Lung microvascular endothelial cell (primary cell): ENCODE measurements around the gene TEKTIP1. TPM values are rescaled to one million over a fixed set of nuclear protein-coding genes. Genes with fewer than 3 reads are reported as not detected.
"Not testable (repeated sequence)": the region's sequence is repeated elsewhere in the genome, so short reads cannot be mapped to it uniquely, and the experiment has no call there.

Source experiments
- DNase-seq, 2 donors: peaks; one replicate each; pipeline versions ENCODE4 v3.0.0 to v3.0.0-alpha.2; 2010; ENCODE audit warnings: low read depth in 2 of 2
- total RNA-seq: library from RNA; depleted of rRNA; stranded (reverse); fragments of >200 nt; gene quantifications from 2 replicates; pipeline ENCODE4 v1.2.1, GENCODE V29; 2014

The TEKTIP1 gene
- total RNA-seq, 1 donor from 2014 or later: not detected

DNA sequence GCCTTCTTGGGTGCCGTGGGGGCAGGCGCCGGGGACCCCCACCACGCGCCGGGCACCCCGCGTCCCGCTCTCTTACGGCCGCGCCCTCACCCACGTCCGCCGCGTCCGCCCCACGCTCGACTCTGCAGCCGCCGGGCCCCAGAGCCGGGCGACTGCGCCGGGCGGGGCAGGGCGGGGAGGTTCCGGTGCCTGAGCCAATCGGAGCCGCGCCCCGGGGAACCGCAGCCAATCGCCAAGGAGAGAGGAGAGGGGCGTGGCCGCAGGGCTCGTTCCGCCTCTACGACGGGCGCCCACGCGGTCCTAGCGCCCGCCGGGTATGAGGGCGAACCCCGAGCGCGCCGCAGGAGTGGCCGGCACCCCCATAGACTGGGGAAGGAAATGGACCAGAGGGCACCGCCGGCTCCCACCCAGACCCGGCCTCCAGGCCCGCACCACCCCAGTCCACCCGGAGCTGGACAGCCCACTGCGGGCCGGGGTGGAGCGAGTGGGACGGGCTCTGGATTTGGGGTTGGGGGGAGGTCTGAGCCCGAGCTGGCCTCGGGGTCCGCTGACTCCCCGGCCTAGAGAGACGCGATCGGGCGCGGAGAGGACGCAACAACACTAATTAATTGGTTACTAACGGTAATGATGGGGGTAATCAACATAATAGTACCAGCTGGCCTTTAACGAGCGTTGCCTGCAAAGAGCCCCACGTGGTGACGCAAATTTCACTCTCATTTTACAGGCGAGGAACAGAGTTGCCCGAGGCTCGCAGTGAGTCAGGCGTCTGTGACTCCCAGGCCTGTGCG, 18.7 kb downstream of the TEKTIP1 start, which contains the start of gene MFSD12:
TSS of gene MFSD12 (minus strand) at position 126 of the 788 bp plus-strand sequence. CDS start 183 bp downstream, outside the sequence.
- peak; percentile 93 to 95 for DNase-seq

- DNase-seq: no peak
These were observed 24.9 kb downstream of the TEKTIP1 start for GRCh38 chr19:3563709-3564524.

DNA sequence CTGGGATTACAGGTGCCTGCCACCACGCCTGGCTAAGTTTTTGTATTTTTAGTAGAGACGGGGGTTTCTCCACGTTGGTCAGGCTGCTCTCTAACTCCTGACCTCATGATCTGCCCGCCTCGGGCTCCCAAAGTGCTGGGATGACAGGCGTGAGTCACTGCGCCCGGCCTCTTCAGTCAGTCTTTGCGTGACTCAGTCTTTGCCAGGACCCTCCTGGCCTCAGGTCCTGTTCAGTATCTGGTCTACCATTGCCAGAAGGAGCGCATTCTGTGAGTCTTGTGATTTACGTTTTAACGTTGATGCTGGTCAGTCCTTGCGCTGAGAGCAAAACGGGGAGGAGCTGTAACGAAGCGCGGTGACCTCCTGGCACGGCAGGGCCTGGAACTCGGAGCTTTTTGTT, 26.2 kb downstream of the TEKTIP1 start:
- no peak for DNase-seq

GRCh38 chr19:3570042-3570441, 31.1 kb downstream of the TEKTIP1 start:
- not testable (repeated sequence) for DNase-seq

- DNase-seq: no peak
These were observed 31.6 kb downstream of the TEKTIP1 start for GRCh38 chr19:3570606-3571011.

DNA sequence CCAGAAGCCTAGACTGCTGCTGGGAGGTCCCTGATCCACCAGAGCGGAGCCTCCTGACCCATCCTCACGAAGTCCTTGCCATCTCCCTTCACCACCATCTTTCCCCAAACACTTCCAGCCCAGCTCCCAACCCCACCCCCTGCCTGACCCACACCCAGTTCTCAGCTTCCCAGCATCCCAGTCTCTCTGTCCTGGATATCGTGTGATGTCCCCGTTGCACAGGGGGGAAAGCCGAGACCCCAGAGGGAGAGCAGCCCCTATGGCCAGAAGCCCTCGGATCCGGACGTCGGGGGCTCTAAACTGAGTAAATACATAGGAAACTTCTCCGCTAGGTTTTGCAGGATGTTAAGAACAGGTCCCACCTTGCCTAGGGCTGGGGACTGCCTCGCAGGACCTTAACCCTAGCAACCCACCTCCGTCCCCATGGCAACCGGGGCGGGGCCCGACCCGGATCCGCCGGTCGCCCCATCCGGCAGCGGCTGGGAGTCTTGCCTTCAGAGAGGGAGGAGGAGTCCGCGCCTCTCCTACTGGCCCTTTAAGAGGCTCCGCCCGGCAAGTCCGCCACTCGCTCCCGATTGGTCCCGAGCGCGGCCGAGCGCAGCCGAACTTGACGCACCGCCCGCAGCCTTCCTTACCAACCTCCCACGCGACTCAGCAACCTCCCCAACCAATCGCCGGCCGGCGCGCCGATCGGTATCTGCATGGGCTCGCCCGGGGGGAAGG, 33.3 kb downstream of the TEKTIP1 start:
- DNase-seq: peak; percentile 100

DNA sequence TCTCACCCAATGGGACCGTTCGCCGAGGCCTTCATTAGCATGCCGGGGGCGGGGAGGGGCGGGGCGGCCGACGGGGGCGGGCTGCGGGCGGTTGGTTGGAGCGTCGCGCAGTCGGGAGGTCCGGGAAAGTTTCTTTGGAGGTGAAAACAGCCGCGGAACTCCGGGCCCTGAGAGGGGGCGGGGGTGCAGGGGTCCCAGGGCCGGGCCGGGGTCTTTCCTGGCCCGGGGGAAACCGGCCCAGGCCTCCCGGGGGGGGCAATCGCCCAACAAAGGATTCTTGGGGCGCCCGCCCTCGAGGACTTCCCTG, 33.8 kb downstream of the TEKTIP1 start, which contains the start of gene HMG20B:
TSS of gene HMG20B (plus strand) at position 90 of the 307 bp plus-strand sequence. CDS start 366 bp downstream, outside the sequence.
- no peak for DNase-seq

DNA sequence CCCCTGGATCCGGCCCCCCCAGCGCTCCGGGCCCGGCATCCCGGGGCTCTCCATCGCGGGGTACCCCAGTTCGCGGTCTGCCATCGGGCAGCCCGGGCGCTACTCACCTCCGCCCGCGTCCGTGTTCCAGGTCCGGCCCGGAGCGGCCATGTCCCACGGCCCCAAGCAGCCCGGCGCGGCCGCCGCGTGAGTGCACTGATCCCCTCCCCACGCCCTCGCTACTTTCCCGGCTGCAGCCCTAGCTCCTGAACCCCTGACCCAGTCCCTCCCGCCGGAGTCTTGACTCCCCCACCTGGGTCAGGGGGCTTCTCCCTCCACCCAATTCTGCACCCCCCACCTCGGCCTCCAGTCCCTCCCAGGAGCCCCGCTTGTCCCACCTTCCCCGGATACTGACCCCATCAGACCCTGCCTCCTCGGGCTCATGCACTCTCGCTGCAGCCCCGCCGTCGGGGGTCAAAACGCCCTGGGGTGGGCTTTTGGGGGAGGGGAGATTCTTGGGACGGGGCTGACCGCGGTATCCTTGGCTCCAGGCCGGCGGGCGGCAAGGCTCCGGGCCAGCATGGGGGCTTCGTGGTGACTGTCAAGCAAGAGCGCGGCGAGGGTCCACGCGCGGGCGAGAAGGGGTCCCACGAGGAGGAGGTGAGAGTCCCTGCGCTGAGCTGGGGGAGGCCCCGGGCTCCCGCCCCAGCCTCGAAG, 34.3 kb downstream of the TEKTIP1 start:
- DNase-seq: peak in 1 of 2 donors; percentile 35

DNA sequence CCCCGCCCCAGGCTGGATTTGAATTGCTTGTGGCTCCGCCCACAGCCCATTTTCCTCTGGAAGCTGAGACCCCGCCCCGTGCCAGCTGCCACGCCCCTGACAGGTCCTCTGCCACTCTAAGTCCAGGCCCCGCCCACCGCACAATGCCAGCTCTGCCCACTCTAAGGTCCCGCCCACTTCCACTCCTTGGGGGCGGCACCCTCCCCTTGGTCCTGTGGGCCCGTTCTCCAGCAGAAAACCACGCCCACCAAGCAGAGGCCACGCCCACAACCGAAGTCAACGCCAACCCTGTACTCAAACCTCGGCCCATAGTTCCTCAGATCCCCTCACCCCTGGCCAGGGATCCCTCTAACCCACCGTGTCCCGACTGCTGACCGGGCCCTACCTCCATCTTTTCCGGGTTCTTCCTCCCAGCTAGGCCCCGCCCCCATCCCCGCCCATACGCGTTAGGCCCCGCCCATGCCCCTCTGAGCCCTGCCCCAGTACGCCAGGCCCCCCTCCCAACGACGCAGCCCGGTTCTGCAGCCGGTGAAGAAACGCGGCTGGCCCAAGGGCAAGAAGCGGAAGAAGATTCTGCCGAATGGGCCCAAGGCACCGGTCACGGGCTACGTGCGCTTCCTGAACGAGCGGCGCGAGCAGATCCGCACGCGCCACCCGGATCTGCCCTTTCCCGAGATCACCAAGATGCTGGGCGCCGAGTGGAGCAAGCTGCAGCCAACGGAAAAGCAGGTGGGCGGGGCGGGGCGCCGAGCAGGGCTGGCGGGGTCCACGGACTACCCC, 35.1 kb downstream of the TEKTIP1 start:
- DNase-seq: peak; percentile 99

- DNase-seq: peak; percentile 51 to 63
These were observed 36.3 kb downstream of the TEKTIP1 start for GRCh38 chr19:3575260-3575741.

GRCh38 chr19:3575949-3576673, 37.1 kb downstream of the TEKTIP1 start:
- DNase-seq: no peak

DNA sequence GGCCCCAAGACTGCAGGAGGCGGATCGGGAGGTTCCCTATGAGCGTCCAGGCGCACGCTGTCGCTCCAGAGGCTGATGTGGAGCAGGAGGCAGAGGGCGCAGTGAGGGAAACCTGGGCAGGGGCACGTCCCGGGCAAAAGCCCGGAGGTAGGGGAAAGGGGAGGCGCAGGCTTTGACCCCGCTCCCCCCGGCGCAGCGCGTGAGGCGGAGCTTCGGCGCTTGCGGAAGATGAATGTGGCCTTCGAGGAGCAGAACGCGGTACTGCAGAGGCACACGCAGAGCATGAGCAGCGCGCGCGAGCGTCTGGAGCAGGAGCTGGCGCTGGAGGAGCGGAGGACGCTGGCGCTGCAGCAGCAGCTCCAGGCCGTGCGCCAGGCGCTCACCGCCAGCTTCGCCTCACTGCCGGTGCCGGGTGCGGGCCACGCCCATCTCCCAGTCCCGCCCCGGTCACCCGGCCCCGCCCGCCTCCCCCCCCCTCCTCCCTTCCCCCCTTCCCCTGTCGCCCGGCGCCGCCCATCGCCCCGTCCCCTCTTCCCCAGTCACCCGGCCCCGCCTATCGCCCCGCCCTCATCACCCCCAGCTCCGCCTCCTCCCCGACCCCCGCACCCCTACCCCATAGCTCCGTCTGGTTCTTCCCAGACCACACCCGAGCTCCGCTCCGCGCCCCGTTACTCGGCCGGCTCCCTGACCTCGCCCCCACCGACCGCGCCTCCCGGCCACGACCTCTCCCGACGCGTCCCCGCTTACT, 37.9 kb downstream of the TEKTIP1 start:
- DNase-seq: peak; percentile 70 to 75

GRCh38 chr19:3577723-3578344, 38.9 kb downstream of the TEKTIP1 start:
- no peak for DNase-seq

DNA sequence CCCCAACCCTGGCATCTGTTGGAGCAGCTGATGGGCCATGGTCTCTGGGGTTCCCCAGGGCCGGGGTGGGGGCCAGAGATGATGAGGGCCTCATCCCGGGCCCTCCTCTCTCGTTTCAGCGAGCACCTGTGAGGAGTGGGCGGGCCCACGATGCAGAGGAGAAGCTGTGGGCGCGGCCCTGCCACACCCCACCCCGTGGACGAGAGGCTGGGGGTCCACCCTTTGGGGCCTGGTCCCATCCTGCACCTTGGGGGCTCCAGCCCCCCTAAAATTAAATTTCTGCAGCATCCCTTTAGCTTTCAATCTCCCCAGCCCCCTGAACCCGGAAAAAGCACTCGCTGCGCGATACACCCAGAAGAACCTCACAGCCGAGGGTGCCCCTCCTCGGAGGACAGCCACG, 39.4 kb downstream of the TEKTIP1 start:
- DNase-seq: no peak

GRCh38 chr19:3580156-3580934, 41.4 kb downstream of the TEKTIP1 start:
- peak; percentile 72 to 92 for DNase-seq

- not testable (repeated sequence) for DNase-seq
These were observed 42.8 kb downstream of the TEKTIP1 start for GRCh38 chr19:3581792-3582191.

DNA sequence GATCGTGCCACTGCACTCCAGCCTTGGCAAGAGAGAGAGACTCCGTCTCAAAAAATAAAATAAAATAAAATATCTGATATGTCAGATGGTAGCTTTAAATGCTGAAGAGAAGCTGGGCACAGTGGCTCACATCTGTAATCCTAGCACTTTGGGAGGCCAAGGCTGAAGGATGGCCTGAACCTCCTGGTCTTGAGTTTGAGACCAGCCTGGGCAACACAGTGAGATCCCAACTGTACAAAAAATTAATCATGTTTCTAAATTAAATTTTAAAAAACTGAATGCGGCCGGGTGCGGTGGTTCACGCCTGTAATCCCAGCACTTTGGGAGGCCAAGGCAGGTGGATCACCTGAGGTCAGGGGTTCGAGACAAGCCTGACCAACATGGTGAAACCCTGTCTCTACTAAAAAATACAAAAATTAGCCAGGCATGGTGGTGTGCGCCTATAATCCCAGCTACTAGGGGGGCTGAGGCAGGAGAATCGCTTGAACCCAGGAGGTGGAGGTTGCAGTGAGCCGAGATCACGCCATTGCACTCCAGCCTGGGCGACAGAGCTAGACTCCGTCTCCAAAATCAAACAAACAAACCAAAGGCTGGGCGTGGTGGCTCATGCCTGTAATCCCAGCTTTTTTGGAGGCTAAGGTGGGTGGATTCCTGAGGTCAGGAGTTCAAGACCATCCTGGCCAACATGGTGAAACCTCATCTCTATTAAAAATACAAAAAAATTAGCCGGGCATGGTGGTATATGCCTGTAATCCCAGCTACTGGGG, 45.2 kb downstream of the TEKTIP1 start:
- DNase-seq: not testable (repeated sequence)
